ENCODE measurements around the gene RPH3AL. TPM values are rescaled to one million over a fixed set of nuclear protein-coding genes. Genes with fewer than 3 reads are reported as not detected.
A peak's percentile ranks its signal among the peaks of the same experiment; 100 is the strongest.

RPH3AL gene
- total RNA-seq, 1 donor from 2014 or later: 44.2 TPM

DNA sequence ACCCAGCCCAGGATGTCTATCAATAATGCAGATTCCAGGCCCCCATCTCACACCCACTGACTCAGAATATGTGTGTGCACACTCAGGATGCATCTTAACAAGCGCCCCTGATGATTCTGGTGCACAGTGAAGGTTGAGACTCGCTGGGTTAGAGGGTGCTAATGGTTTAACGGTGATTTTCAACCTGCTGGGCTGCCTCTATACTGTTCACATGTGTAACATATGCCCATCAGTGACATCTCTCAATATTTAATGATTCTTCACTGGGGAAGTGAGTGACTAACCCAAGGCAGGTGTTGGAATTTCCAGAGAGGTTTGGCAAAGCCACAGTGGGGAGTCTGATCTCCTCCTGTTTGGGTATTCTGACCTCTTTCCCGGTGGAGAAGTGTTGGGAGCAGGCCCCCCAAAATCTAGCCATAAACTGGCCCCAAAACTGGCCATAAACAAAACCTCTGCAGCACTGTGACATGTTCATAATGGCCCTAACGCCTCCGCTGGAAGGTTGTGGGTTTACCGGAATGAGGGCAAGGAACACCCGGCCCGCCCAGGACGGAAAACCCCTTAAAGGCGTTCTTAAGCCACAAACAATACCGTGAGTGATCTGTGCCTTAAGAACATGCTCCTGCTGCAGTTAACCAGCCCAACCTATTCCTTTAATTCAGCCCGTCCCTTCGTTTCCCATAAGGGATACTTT, 167.0 kb downstream of the RPH3AL start:
- Histone ChIP-seq H3K4me1 (no peaks in the 10 kb centered on the region), H3K27ac (no peak overlapping the region)
- intact Hi-C loops (cut with DNase I): no loop called here

DNA sequence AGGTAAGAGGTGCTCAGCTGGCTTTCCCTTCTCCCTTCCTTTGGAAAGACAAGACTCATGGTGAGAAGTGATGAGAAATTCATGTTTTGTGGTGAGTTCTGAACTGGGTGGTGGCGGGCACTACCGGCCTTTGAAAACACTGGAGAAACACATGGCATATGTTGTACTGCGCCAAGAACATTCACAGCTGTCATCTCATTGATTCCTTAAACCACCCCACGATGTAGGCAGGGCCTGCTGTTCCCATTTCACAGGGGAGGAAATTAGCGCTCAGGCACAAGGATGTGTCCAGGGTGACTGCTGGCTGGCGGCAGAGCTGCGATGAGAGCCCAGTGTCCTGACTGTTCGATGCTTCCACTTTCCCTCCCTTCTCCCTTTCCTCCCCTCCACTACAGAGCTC, 169.6 kb downstream of the RPH3AL start:
- Histone ChIP-seq H3K27ac (no peak overlapping the region), H3K9me3 (no peaks in the 10 kb centered on the region), H3K4me1 (no peaks in the 10 kb centered on the region), H3K36me3 (no peaks in the 10 kb centered on the region), H3K4me3 (no peak overlapping the region), H3K27me3 (peaks cover 7% of the 10 kb centered on the region)
- no peak for DNase-seq (ENCODE audit: low spot score in 2 of 2)
- intact Hi-C loops (cut with DNase I): no loop called here
- TF ChIP-seq, protein P1, sequence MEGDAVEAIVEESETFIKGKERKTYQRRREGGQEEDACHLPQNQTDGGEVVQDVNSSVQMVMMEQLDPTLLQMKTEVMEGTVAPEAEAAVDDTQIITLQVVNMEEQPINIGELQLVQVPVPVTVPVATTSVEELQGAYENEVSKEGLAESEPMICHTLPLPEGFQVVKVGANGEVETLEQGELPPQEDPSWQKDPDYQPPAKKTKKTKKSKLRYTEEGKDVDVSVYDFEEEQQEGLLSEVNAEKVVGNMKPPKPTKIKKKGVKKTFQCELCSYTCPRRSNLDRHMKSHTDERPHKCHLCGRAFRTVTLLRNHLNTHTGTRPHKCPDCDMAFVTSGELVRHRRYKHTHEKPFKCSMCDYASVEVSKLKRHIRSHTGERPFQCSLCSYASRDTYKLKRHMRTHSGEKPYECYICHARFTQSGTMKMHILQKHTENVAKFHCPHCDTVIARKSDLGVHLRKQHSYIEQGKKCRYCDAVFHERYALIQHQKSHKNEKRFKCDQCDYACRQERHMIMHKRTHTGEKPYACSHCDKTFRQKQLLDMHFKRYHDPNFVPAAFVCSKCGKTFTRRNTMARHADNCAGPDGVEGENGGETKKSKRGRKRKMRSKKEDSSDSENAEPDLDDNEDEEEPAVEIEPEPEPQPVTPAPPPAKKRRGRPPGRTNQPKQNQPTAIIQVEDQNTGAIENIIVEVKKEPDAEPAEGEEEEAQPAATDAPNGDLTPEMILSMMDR (IDR thresholded peaks at IDR 0.05): no peak

More for the DNA sequence above, 167.0 kb downstream of the RPH3AL start:
- Histone ChIP-seq H3K36me3 (no peaks in the 10 kb centered on the region), H3K27me3 (no peaks in the 10 kb centered on the region), H3K9me3 (no peaks in the 10 kb centered on the region), H3K4me3 (no peak overlapping the region)
- no peak for DNase-seq (ENCODE audit: low spot score in 2 of 2)
- TF ChIP-seq, protein P1 (IDR thresholded peaks at IDR 0.05): no peak

- no peaks in the 10 kb centered on the region for H3K9me3 ChIP-seq
- DNase-seq (ENCODE audit: low spot score in 2 of 2): no peak
- intact Hi-C loops (cut with DNase I): no loop called here
- TF ChIP-seq, protein P1 (IDR thresholded peaks at IDR 0.05): no peak
- no peaks in the 10 kb centered on the region for H3K4me1 ChIP-seq
- peak overlapping the region in 1 of 2 donors; percentile 58 for H3K4me3 ChIP-seq
- H3K27me3 ChIP-seq: peaks cover 7% of the 10 kb centered on the region
- H3K27ac ChIP-seq: no peak overlapping the region
- H3K36me3 ChIP-seq: no peaks in the 10 kb centered on the region
Observed at GRCh38 chr17:182050-182751, 170.4 kb downstream of the RPH3AL start.

GRCh38 chr17:181245-182049, 171.2 kb downstream of the RPH3AL start, which contains the start of gene DOC2B:
Gene DOC2B (minus strand): TSS chr17:181650. CDS start chr17:181479, 171 bp downstream.
- Histone ChIP-seq H3K4me3 (peak within 1 kb of the TSS; percentile 51 to 58), H3K4me1 (no peaks in the 10 kb centered on the region), H3K27ac (peak within 1 kb of the TSS in 1 of 2 donors; percentile 27), H3K9me3 (no peaks in the 10 kb centered on the region), H3K36me3 (no peaks in the 10 kb centered on the region), H3K27me3 (peaks cover 7% of the 10 kb centered on the region)
- no peak for DNase-seq (ENCODE audit: low spot score in 2 of 2)
- TF ChIP-seq, protein P1 (IDR thresholded peaks at IDR 0.05): no peak
- intact Hi-C loops (cut with DNase I): no loop called here

- DNase-seq (ENCODE audit: low spot score in 2 of 2): no peak
- Histone ChIP-seq H3K27me3 (peaks cover 7% of the 10 kb centered on the region), H3K4me1 (no peaks in the 10 kb centered on the region), H3K36me3 (no peaks in the 10 kb centered on the region), H3K9me3 (no peaks in the 10 kb centered on the region), H3K4me3 (peak overlapping the region; percentile 47 to 51), H3K27ac (peak overlapping the region in 1 of 2 donors; percentile 27)
- TF ChIP-seq, protein P1 (IDR thresholded peaks at IDR 0.05): no peak
- intact Hi-C loops (cut with DNase I): no loop called here
Observed at GRCh38 chr17:180381-181244, 172.0 kb downstream of the RPH3AL start.

All from ascending aorta (tissue), 2 donors.